Hepatocyte (in vitro differentiated cells): ENCODE results near the gene MEP1A. TPM values are rescaled to one million over a fixed set of nuclear protein-coding genes. Genes with fewer than 3 reads are reported as not detected.

ENCODE experiments used
- DNase-seq: peaks from one replicate; pipeline ENCODE4 v3.0.0-alpha.2; 2016; ENCODE audit warnings: low spot score
- H2AFZ ChIP-seq: fragments of 200-600 bp; sonication (generic); 2 replicates; pipeline ENCODE4 v1.6.0; 2016; ENCODE audit warnings: antibody characterized with exemption, mild to moderate bottlenecking
- H3K27ac ChIP-seq: fragments of 200-600 bp; sonication (generic); 2 replicates; pipeline ENCODE4 v1.5.1; 2016; ENCODE audit warnings: mild to moderate bottlenecking
- H3K27me3 ChIP-seq: fragments of 200-600 bp; sonication (generic); 2 replicates; pipeline ENCODE4 v1.6.1; 2016
- H3K36me3 ChIP-seq: fragments of 200-600 bp; sonication (generic); replicated peaks from 2 replicates; pipeline ENCODE4 v1.5.1; 2016; ENCODE audit warnings: low read depth; ENCODE audit not compliant: insufficient read depth
- H3K4me1 ChIP-seq: fragments of 200-600 bp; sonication (generic); 2 replicates; pipeline ENCODE4 v1.5.1; 2016; ENCODE audit warnings: mild to moderate bottlenecking, moderate library complexity; ENCODE audit not compliant: insufficient read depth
- H3K4me2 ChIP-seq: fragments of 200-600 bp; sonication (generic); 2 replicates; pipeline ENCODE4 v1.6.0; 2016
- H3K4me3 ChIP-seq: fragments of 200-600 bp; sonication (generic); 2 replicates; pipeline ENCODE4 v1.5.1; 2016; ENCODE audit warnings: mild to moderate bottlenecking
- H3K79me2 ChIP-seq: fragments of 200-600 bp; sonication (generic); 2 replicates; pipeline ENCODE4 v1.6.0; 2017; ENCODE audit warnings: mild to moderate bottlenecking
- H3K9me2 ChIP-seq: fragments of 200-600 bp; sonication (generic); replicated peaks from 2 replicates; pipeline ENCODE4 v1.6.0; 2017; ENCODE audit warnings: mild to moderate bottlenecking; ENCODE audit not compliant: insufficient read depth
- H3K9me3 ChIP-seq: fragments of 200-600 bp; sonication (generic); 2 replicates; pipeline ENCODE4 v1.5.1; 2016; ENCODE audit warnings: low read depth, mild to moderate bottlenecking
- H4K20me1 ChIP-seq: fragments of 200-600 bp; sonication (generic); 2 replicates; pipeline ENCODE4 v1.6.0; 2016; ENCODE audit warnings: mild to moderate bottlenecking; ENCODE audit not compliant: insufficient read depth, poor library complexity, severe bottlenecking
- CTCF ChIP-seq: fragments of 200-600 bp; sonication (generic); IDR thresholded peaks from 2 replicates; pipeline ENCODE4 v1.5.1; 2016; ENCODE audit warnings: antibody characterized with exemption, mild to moderate bottlenecking; ENCODE audit not compliant: poor library complexity
- EZH2 ChIP-seq: fragments of 200-600 bp; sonication (generic); IDR thresholded peaks from 2 replicates; pipeline ENCODE4 v1.6.1; 2016; ENCODE audit warnings: antibody characterized with exemption, mild to moderate bottlenecking, borderline replicate concordance
- EZH2phosphoT487 ChIP-seq: fragments of 200-600 bp; sonication (generic); IDR thresholded peaks from one replicate; pipeline ENCODE4 v1.6.1; 2018; ENCODE audit warnings: antibody characterized with exemption, mild to moderate bottlenecking, low read depth, moderate library complexity; ENCODE audit not compliant: unreplicated experiment, severe bottlenecking
- WGBS: methylation state at CpG from one replicate; pipeline ENCODE4 v1.1.6; 2016; ENCODE audit warnings: low lambda C conversion rate; ENCODE audit errors: missing lambda C conversion rate; 5-methylcytosine and 5-hydroxymethylcytosine counted together
- polyA plus RNA-seq: library from polyadenylated mRNA; unstranded; fragments of >200 nt; fragmentation: Nextera tagmentation; extraction: Ambion mirVana; gene quantifications from 2 replicates; pipeline ENCODE4 v1.2.1, GENCODE V29; 2016
- total RNA-seq: library from RNA; depleted of rRNA; stranded (reverse); fragments of >200 nt; gene quantifications from 2 replicates; pipeline ENCODE4 v1.2.3, GENCODE V29; 2014

The MEP1A gene
- total and polyA plus RNA-seq, 2 experiments from 2014 or later: 62.8 to 94.2 TPM

DNA sequence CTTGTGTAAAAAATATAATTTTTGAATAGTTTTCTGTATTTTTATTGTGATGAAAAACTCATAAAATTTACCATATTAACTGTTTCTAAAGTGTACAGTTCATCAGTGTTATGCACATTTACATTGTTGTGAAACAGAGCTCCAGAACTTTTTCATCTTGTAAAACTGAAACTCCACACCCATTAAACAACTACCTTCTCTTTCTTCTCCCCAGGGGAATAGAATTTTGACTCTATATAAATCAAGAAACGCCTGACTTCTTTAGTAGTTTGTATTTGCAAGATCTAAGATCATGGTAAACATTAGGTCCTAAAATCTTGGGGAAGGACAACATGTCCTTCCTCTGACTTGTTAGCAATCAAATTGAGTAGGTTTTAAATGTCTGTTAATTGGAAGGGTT, 37.3 kb upstream of the MEP1A start:
- DNase-seq: no peak
- no peaks in the 10 kb centered on the region for H4K20me1 ChIP-seq
- no peak overlapping the region for H3K4me3 ChIP-seq
- no peaks in the 10 kb centered on the region for H3K27me3 ChIP-seq
- no peaks in the 10 kb centered on the region for H3K36me3 ChIP-seq
- no peak overlapping the region for H2AFZ ChIP-seq
- 38% methylated on average over 1 of the region's 1 CpG for WGBS
- H3K9me2 ChIP-seq: no peaks in the 10 kb centered on the region
- H3K79me2 ChIP-seq: no peaks in the 10 kb centered on the region
- no peaks in the 10 kb centered on the region for H3K9me3 ChIP-seq
- no peaks in the 10 kb centered on the region for H3K4me1 ChIP-seq
- no peak overlapping the region for H3K27ac ChIP-seq
- no peak for TF ChIP-seq EZH2
- no peak for TF ChIP-seq CTCF
- no peak overlapping the region for H3K4me2 ChIP-seq

DNA sequence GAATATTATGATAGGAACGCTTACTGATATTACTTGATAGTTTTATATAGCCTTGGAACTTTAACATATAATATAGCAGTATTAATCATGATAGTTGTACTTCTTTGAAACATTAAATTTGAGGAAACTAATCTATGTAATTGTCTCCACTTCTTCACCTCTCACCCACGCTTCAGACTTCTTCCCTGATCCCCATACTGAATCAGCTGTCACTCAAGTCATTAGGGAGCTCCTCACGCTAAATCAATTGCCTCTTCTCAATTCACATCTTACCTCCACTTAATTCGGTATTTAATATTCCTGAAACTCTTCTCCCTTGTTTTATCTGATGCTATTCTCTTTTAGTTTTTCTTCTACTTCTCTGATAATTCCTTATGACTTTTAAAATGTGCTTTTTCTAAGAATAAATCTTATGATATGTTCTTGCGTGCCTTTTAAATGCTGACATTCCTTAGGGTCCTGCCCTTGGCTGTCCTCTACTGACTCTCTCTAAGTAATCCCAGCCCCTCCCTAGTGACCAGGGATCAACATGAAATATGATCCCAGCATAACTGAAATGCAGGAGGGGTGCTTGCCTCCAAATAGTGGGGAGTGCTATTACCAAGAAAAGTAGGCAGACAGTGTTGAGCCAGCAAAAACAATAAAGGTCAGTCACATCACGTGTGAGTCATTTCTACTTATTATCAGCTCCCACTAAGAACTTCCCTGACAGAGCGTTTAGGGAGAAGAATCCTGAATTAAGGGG, 36.5 kb upstream of the MEP1A start:
- H3K27me3 ChIP-seq: no peaks in the 10 kb centered on the region
- no peak for DNase-seq
- H3K4me2 ChIP-seq: no peak overlapping the region
- TF ChIP-seq EZH2: no peak
- no peak for TF ChIP-seq CTCF
- no peak for TF ChIP-seq EZH2phosphoT487
- no peaks in the 10 kb centered on the region for H3K9me2 ChIP-seq
- WGBS: 59% methylated on average over 7 of the region's 7 CpGs
- no peaks in the 10 kb centered on the region for H3K9me3 ChIP-seq
- no peaks in the 10 kb centered on the region for H3K79me2 ChIP-seq
- H2AFZ ChIP-seq: no peak overlapping the region
- no peaks in the 10 kb centered on the region for H4K20me1 ChIP-seq
- no peak overlapping the region for H3K4me3 ChIP-seq
- H3K36me3 ChIP-seq: no peaks in the 10 kb centered on the region
- no peaks in the 10 kb centered on the region for H3K4me1 ChIP-seq
- no peak overlapping the region for H3K27ac ChIP-seq

- no peaks in the 10 kb centered on the region for H3K9me3 ChIP-seq
- H4K20me1 ChIP-seq: no peaks in the 10 kb centered on the region
- no peak overlapping the region for H3K27ac ChIP-seq
- no peaks in the 10 kb centered on the region for H3K4me1 ChIP-seq
- DNase-seq: no peak
- no peak overlapping the region for H3K4me2 ChIP-seq
- H3K36me3 ChIP-seq: no peaks in the 10 kb centered on the region
- whole genome bisulfite sequencing: 76% methylated on average over 2 of the region's 2 CpGs
- H3K4me3 ChIP-seq: no peak overlapping the region
- H3K27me3 ChIP-seq: no peaks in the 10 kb centered on the region
- H3K9me2 ChIP-seq: no peaks in the 10 kb centered on the region
- no peaks in the 10 kb centered on the region for H3K79me2 ChIP-seq
- TF ChIP-seq EZH2phosphoT487 (no peak), CTCF (no peak), EZH2 (no peak)
- no peak overlapping the region for H2AFZ ChIP-seq
Observed at GRCh38 chr6:46757214-46757596, 36.0 kb upstream of the MEP1A start.
